Esophagus (tissue), 2 donors: ENCODE measurements around the gene NDUFAF7. TPM values are rescaled to one million over a fixed set of nuclear protein-coding genes. Genes with fewer than 3 reads are reported as not detected.

Source experiments
- H3K27ac ChIP-seq, 2 donors: one replicate each; pipeline ENCODE4 v1.5.1; 2013; ENCODE audit warnings: low read depth in 2 of 2, mild to moderate bottlenecking in 2 of 2, inconsistent platforms in 1 of 2, low read length in 1 of 2, moderate library complexity in 1 of 2
- H3K27me3 ChIP-seq, 2 donors: one replicate each; pipeline ENCODE4 v1.6.1; 2013; ENCODE audit warnings: low read length in 2 of 2, control low read depth in 1 of 2, mild to moderate bottlenecking in 1 of 2; ENCODE audit not compliant: insufficient read depth in 2 of 2, control insufficient read depth in 1 of 2
- H3K36me3 ChIP-seq, 2 donors: one replicate each; pipeline ENCODE4 v1.6.1; 2013; ENCODE audit warnings: low read length in 1 of 2; ENCODE audit not compliant: control insufficient read depth in 2 of 2, insufficient read depth in 2 of 2
- H3K4me1 ChIP-seq, 2 donors: one replicate each; pipeline ENCODE4 v1.6.1; 2013; ENCODE audit warnings: low read length in 1 of 2; ENCODE audit not compliant: control insufficient read depth in 2 of 2, insufficient read depth in 2 of 2
- H3K4me3 ChIP-seq, 2 donors: one replicate each; pipeline ENCODE4 v1.5.1; 2013; ENCODE audit warnings: low read length in 2 of 2, mild to moderate bottlenecking in 2 of 2, low read depth in 1 of 2, moderate library complexity in 1 of 2
- H3K9me3 ChIP-seq, 2 donors: one replicate each; pipeline ENCODE4 v1.6.1; 2013; ENCODE audit warnings: mild to moderate bottlenecking in 2 of 2, low read depth in 1 of 2, low read length in 1 of 2, moderate library complexity in 1 of 2; ENCODE audit not compliant: control insufficient read depth in 2 of 2, insufficient read depth in 1 of 2
- WGBS, 2 donors: extraction: QIAGEN DNeasy Blood & Tissue Kit; methylation state at CpG; one replicate each; pipeline ENCODE4 v1.1.7; 2013; 5-methylcytosine and 5-hydroxymethylcytosine counted together
- polyA plus RNA-seq, 2 donors: library from polyadenylated mRNA; stranded (reverse); fragments of 200-250 nt; gene quantifications; one replicate each; pipeline ENCODE4 v1.2.3, GENCODE V29; 2013
- donor health status: healthy with polysubstance abuse.
- donor health status: Bipolar disorder and iron deficiency.

NDUFAF7 gene
- polyA plus RNA-seq, 2 donors = 6.9 to 8.1 TPM

- Histone ChIP-seq H3K4me1 (no peaks in the 10 kb centered on the region), H3K36me3 (peaks cover 2 to 4% of the 10 kb centered on the region in 2 donors), H3K4me3 (no peak overlapping the region), H3K27me3 (no peaks in the 10 kb centered on the region), H3K27ac (no peak overlapping the region), H3K9me3 (no peaks in the 10 kb centered on the region)
- WGBS, 2 donors = 86 to 88% methylated on average over 4 of the region's 4 CpGs
Measured at GRCh38 chr2:37243435-37243834, 12.0 kb downstream of the NDUFAF7 start.

DNA sequence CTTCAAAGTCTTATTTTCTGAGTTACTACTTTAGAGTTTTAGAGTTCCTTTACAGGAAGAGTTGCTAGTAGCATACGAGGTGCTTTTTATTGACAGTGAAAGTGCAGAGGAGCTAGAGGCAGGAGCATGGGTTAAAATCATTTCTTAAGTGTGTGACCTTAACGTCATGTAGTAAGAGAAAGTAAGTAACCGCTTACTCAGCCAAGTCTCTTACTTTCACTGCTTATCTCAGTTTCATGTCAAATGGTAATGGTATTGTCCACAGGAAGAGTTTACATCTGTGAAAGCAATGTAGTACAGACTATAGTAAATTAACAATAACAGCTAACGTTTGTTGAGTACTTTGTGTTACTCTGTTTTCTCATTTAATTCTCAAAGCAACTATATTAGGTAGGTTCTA is 12.6 kb downstream of the NDUFAF7 start:
- Histone ChIP-seq H3K4me1 (no peaks in the 10 kb centered on the region), H3K27ac (no peak overlapping the region), H3K36me3 (peaks cover 2 to 4% of the 10 kb centered on the region in 2 donors), H3K4me3 (no peak overlapping the region), H3K27me3 (no peaks in the 10 kb centered on the region), H3K9me3 (no peaks in the 10 kb centered on the region)
- 64% methylated on average over 4 of the region's 4 CpGs for WGBS, 2 donors

- Histone ChIP-seq H3K4me3 (no peak overlapping the region), H3K27ac (no peak overlapping the region), H3K9me3 (no peaks in the 10 kb centered on the region), H3K36me3 (peaks cover 2 to 7% of the 10 kb centered on the region in 2 donors), H3K27me3 (no peaks in the 10 kb centered on the region), H3K4me1 (no peaks in the 10 kb centered on the region)
- WGBS, 2 donors = 96% methylated on average over 3 of the region's 3 CpGs
Measured at GRCh38 chr2:37244755-37245154, 13.3 kb downstream of the NDUFAF7 start.

DNA sequence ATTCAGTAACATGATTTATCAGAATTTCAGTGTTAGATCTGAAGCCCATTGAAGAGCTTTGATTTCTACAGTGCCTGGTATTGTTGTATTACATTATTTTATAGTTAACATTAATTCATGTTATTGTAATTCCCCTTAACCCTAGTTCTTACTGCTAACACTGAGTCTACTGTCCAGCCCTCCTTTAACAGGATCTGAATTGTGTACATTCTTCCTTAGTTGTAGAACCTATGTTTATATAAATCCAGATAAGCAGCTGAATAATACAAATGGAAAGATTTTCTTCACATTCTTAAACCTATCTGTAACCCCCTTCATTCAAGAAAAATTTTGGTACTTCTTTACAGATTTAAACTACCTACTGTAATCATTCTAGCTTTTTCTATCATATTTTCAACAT is 14.7 kb downstream of the NDUFAF7 start:
- H3K36me3 ChIP-seq = peaks cover 2 to 5% of the 10 kb centered on the region in 2 donors
- H3K4me1 ChIP-seq = no peaks in the 10 kb centered on the region
- H3K27ac ChIP-seq = no peak overlapping the region
- no peaks in the 10 kb centered on the region for H3K9me3 ChIP-seq
- H3K27me3 ChIP-seq = no peaks in the 10 kb centered on the region
- H3K4me3 ChIP-seq = no peak overlapping the region

DNA sequence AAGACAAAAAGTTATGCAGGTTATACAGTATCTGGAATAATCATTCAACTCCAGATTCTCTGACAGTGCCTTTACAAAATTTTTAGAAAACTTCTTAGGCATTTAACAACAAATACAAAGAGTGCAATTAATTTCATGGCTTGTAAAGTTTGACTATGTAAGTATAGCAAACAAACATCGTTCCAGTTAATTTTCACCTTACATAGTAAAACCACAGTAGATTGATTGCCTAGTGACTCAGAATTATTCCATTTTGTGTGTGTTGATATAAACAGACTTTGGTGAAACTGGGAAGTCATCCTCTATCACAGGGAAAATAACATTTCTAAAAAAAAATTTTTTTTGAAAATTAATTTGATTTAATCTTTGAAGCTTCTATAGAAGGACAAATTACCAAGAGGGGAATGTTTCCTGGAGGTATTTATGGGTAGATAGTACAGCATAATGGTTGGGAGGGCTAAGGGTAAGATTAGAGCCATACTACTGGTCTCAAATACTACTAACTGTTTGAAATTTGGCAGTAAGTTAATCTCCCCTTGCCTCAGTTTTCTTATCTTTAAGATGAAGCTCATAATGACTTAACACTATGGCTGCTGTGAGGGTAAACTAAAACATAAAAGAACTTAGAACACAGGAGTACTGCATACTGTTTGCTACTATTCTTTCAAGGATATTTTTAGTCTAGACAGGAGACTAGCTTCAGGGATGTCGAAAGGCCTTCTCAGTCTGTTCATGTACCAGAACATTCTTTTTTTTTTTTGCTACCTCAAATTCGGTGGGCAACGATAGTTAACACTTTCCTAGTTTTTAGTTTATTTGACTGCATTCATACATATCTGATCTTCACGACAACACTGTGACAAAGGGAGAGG is 19.6 kb downstream of the NDUFAF7 start:
- no peak overlapping the region for H3K4me3 ChIP-seq

DNA sequence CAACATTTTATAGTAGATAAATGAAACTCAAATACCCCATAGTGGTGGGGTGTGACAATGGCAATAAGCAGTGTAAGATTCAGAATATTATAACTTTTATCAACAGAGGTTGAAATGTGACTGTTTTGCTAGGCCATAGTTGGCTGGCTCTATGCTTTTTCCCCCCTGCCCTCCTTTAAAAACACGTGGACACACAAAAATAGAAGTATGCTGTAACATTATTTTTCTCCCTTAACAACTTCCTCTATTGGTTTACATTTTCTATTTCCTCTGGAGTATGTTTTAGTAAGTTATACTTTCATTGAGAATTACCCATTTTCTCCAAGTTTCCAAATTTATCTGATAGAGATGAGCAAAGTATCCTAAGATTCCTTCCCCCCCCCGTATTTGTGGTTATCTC is 31.1 kb downstream of the NDUFAF7 start:
- Histone ChIP-seq H3K27me3 (no peaks in the 10 kb centered on the region), H3K4me1 (no peaks in the 10 kb centered on the region), H3K9me3 (no peaks in the 10 kb centered on the region), H3K4me3 (no peak overlapping the region), H3K36me3 (no peaks in the 10 kb centered on the region), H3K27ac (no peak overlapping the region)
- 76 to 81% methylated on average over 2 of the region's 2 CpGs for WGBS, 2 donors

More for the DNA sequence above, 19.6 kb downstream of the NDUFAF7 start:
- peaks cover 3 to 8% of the 10 kb centered on the region in 2 donors for H3K36me3 ChIP-seq
- H3K9me3 ChIP-seq = no peaks in the 10 kb centered on the region
- no peaks in the 10 kb centered on the region for H3K27me3 ChIP-seq
- H3K27ac ChIP-seq = no peak overlapping the region
- H3K4me1 ChIP-seq = no peaks in the 10 kb centered on the region
- 80 to 86% methylated on average over 5 of the region's 5 CpGs for WGBS, 2 donors

DNA sequence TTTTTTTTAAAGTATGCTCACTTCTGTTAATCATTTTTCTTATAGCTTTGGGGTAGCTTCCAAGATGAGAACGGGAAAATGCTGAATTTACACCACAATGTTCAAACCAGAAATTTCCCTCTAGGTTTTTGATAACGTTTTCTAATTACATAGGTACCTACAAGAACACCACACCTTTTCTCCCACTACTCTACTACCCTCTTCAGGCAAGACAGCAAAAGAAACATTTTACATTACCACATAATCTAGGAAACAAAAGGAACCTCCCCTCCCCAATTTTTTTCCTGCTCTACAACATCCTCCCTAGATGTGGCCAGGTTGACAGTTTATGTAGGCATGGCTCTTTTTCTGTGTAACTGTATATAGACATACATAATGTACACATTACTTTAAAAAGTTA is 32.4 kb downstream of the NDUFAF7 start:
- Histone ChIP-seq H3K4me3 (no peak overlapping the region), H3K27me3 (no peaks in the 10 kb centered on the region), H3K9me3 (no peaks in the 10 kb centered on the region), H3K27ac (no peak overlapping the region), H3K4me1 (no peaks in the 10 kb centered on the region), H3K36me3 (no peaks in the 10 kb centered on the region)
- WGBS, 2 donors = 75 to 86% methylated on average over 2 of the region's 2 CpGs

DNA sequence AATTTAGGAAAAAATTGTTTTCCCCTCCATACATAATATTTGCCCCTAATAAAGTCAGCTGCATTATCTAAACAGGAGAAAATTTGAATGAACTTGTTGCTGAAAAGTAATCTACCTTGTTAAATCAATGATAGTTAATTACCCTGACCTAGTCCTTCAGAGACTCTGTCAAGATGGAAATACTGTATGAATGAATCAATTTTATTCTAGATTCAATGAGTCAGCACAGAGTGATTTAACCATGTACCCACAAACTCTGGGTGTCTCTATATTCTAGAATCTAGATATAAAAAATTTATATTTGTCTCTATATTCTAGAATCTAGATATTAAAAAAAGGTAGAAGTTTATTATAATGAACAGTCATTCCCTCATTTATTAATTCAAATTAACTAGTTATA is 36.2 kb downstream of the NDUFAF7 start:
- Histone ChIP-seq H3K27ac (no peak overlapping the region), H3K27me3 (no peaks in the 10 kb centered on the region), H3K4me3 (no peak overlapping the region), H3K36me3 (no peaks in the 10 kb centered on the region), H3K9me3 (no peaks in the 10 kb centered on the region), H3K4me1 (no peaks in the 10 kb centered on the region)

DNA sequence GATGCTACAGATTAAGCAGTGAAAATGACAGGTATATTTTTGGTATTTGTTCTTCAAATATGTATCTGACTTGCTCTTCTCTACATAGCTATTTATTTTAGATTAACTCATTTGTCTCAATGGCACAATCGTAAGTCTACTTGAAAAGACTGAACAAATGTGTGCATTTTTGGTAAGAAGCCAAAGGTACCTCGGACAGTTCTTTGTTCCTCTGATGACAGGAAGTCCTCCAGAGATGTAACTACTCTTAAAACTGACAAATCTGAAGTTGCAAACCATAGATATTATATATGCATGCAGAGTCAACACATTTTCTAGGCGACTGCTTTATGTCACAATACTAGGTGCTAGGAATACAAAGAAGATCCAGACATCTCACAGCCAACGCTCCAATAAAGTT is 36.7 kb downstream of the NDUFAF7 start:
- no peaks in the 10 kb centered on the region for H3K36me3 ChIP-seq
- H3K4me3 ChIP-seq = no peak overlapping the region
- 87 to 91% methylated on average over 4 of the region's 4 CpGs for WGBS, 2 donors
- H3K27ac ChIP-seq = no peak overlapping the region
- H3K9me3 ChIP-seq = no peaks in the 10 kb centered on the region
- H3K27me3 ChIP-seq = no peaks in the 10 kb centered on the region
- no peaks in the 10 kb centered on the region for H3K4me1 ChIP-seq
